Measurements from ENCODE around the gene NDST1. TPM values are rescaled to one million over a fixed set of nuclear protein-coding genes. Genes with fewer than 3 reads are reported as not detected.

NDST1 gene
- total and polyA plus RNA-seq, 10 of the 15 experiments (the other 5 are each of a cell fraction or from before 2014, with no cell fraction given) = 0.20 to 53.5 (median 12.9) TPM

GRCh38 chr5:150464554-150465012 lies 43.3 kb upstream of the NDST1 start:
- in situ Hi-C loops (cut with MboI) = loop anchor here (5.0 kb wide), 1 partner anchor 83 kb away; no protein-coding TSS in a partner anchor
- SMC1A ChIA-PET (ENCODE audit: uncharacterized antibody, unreplicated experiment) = interaction anchor here (1.2 kb wide), 1 partner anchor 80 kb away, joined by 6 read pairs; no protein-coding TSS in a partner anchor
- CTCF ChIA-PET = interaction anchor here (1.2 to 11.8 kb wide), 3 partner anchors 14 to 80 kb away, joined by 3 to 229 read pairs (median 5); no protein-coding TSS in a partner anchor
- FAIRE-seq = no peak
- H4K20me1 ChIP-seq (ENCODE audit: control insufficient read depth, insufficient read depth) = no peaks in the 10 kb centered on the region
- peaks cover 17% of the 10 kb centered on the region for H3K4me1 ChIP-seq (ENCODE audit: control insufficient read depth, insufficient read depth, low read length)
- H3K27ac ChIP-seq (ENCODE audit: control insufficient read depth, insufficient read depth) = no peak overlapping the region
- H3K9me3 ChIP-seq (replicated peaks; ENCODE audit: control insufficient read depth, insufficient read depth, low read length) = no peaks in the 10 kb centered on the region
- TF ChIP-seq E2F4 (IDR thresholded peaks at IDR 0.05; ENCODE audit: low read depth, low read length) (no peak), NFYB (IDR thresholded peaks at IDR 0.05; ENCODE audit: insufficient read depth, low read depth, low read length) (no peak), ZBTB40 (IDR thresholded peaks at IDR 0.05; ENCODE audit: borderline replicate concordance) (no peak), ZBTB33 (IDR thresholded peaks at IDR 0.05) (no peak)
- no peak for DNase-seq (ENCODE audit: low read depth, low spot score)
- POLR2A ChIA-PET = interaction anchor here (1.1 kb wide), 1 partner anchor 15 kb away, joined by 3 read pairs; the partner anchor contains the start of gene RPS14
- H3K4me3 ChIP-seq = no peak overlapping the region
- no peak for ATAC-seq
- H3K4me2 ChIP-seq (ENCODE audit: control insufficient read depth, insufficient read depth) = no peak overlapping the region
- no peaks in the 10 kb centered on the region for H3K27me3 ChIP-seq (replicated peaks in 1 of 2; ENCODE audit: control insufficient read depth in 2 of 2, insufficient read depth in 2 of 2, low read length in 1 of 2)
- no peak overlapping the region for H2AFZ ChIP-seq (ENCODE audit: control insufficient read depth, low read depth, low read length)
- no peak overlapping the region for H3K9ac ChIP-seq (ENCODE audit: control insufficient read depth, insufficient read depth, low read length)
- no peaks in the 10 kb centered on the region for H3K79me2 ChIP-seq (ENCODE audit: control insufficient read depth, insufficient read depth, low read length)
- intact Hi-C loops (cut with micrococcal nuclease; ENCODE audit: unreplicated experiment) = loop anchor here (5.0 kb wide), 1 partner anchor 238 kb away; the partner anchor contains the start of gene RBM22
- 74% methylated on average over 6 of the region's 6 CpGs for WGBS (ENCODE audit: insufficient coverage, insufficient replicate concordance, low lambda C conversion rate, missing lambda C conversion rate)
- RAD21 ChIA-PET (ENCODE audit: unreplicated experiment) = no interaction called here
- H3K36me3 ChIP-seq (ENCODE audit: control insufficient read depth in 2 of 2, insufficient read depth in 2 of 2, low read length in 1 of 2) = no peaks in the 10 kb centered on the region
- no TSS peak for BruUV-seq (replicated peaks)

Data from GM12878 (cell line).